GM19328 (cell line): ENCODE measurements around the gene MEGF11.

Source experiments
- ATAC-seq: cut with Tn5 transposase; IDR thresholded peaks from one replicate; pipeline ENCODE4 v1.9.1; 2021; ENCODE audit warnings: mild to moderate bottlenecking, moderate library complexity; ENCODE audit not compliant: unreplicated experiment

MEGF11 gene

GRCh38 chr15:66253418-66254088 is at the start of gene MEGF11:
MEGF11 (minus strand) TSS chr15:66253750; CDS start chr15:66128403, 125,347 bp downstream.
- ATAC-seq = no peak

- ATAC-seq = no peak
Observed at GRCh38 chr15:66302489-66303278, 49.1 kb upstream of the MEGF11 start.

- ATAC-seq = no peak
Observed at GRCh38 chr15:66298803-66299251, 45.3 kb upstream of the MEGF11 start.

- no peak for ATAC-seq
Observed at GRCh38 chr15:66296186-66296585, 42.6 kb upstream of the MEGF11 start.

- no peak for ATAC-seq
Observed at GRCh38 chr15:66294932-66295235, 41.3 kb upstream of the MEGF11 start.

- ATAC-seq = peak; percentile 16
Observed at GRCh38 chr15:66294157-66294931, 40.8 kb upstream of the MEGF11 start.

GRCh38 chr15:66293419-66294156 is 40.0 kb upstream of the MEGF11 start, which contains the start of gene DIS3L:
DIS3L (plus strand) TSS chr15:66293568; CDS start chr15:66293597, 29 bp downstream.
- peak; percentile 60 for ATAC-seq

GRCh38 chr15:66292571-66293418 is 39.2 kb upstream of the MEGF11 start:
- peak; percentile 20 for ATAC-seq

- ATAC-seq = no peak
Observed at GRCh38 chr15:66291816-66292570, 38.4 kb upstream of the MEGF11 start.

- ATAC-seq = no peak
Observed at GRCh38 chr15:66290518-66290917, 37.0 kb upstream of the MEGF11 start.

GRCh38 chr15:66290007-66290406 is 36.5 kb upstream of the MEGF11 start:
- no peak for ATAC-seq

- ATAC-seq = no peak
Observed at GRCh38 chr15:66288551-66289185, 35.1 kb upstream of the MEGF11 start.

- ATAC-seq = no peak
Observed at GRCh38 chr15:66288093-66288492, 34.5 kb upstream of the MEGF11 start.

- no peak for ATAC-seq
Observed at GRCh38 chr15:66287461-66288057, 34.0 kb upstream of the MEGF11 start.

GRCh38 chr15:66285533-66286280 is 32.2 kb upstream of the MEGF11 start:
- ATAC-seq = no peak

- no peak for ATAC-seq
Observed at GRCh38 chr15:66284271-66284670, 30.7 kb upstream of the MEGF11 start.

GRCh38 chr15:66278671-66279070 is 25.1 kb upstream of the MEGF11 start:
- ATAC-seq = no peak

- no peak for ATAC-seq
Observed at GRCh38 chr15:66278056-66278455, 24.5 kb upstream of the MEGF11 start.
